H9 (cell line): Measurements from ENCODE around the gene LDLRAD4. TPM values are rescaled to one million over a fixed set of nuclear protein-coding genes. Genes with fewer than 3 reads are reported as not detected.

ENCODE experiments used
- DNase-seq: peaks from one replicate; pipeline ENCODE4 v3.0.0-alpha.2; 2017
- H2AFZ ChIP-seq: one replicate; pipeline ENCODE4 v1.6.1; 2013; ENCODE audit warnings: mild to moderate bottlenecking, low read length, control low read depth, moderate library complexity
- H2AK5ac ChIP-seq: 2 replicates; pipeline ENCODE4 v1.6.1; 2013; ENCODE audit warnings: low read length, control low read depth, mixed read lengths; ENCODE audit not compliant: insufficient read length
- H2BK120ac ChIP-seq: one replicate; pipeline ENCODE4 v1.6.1; 2013; ENCODE audit warnings: low read depth, mild to moderate bottlenecking, low read length, control low read depth, inconsistent platforms; ENCODE audit not compliant: poor library complexity, severe bottlenecking
- H2BK12ac ChIP-seq: 2 replicates; pipeline ENCODE4 v1.6.1; 2013; ENCODE audit warnings: low read length, control low read depth, mixed read lengths, low read depth; ENCODE audit not compliant: insufficient read length
- H2BK15ac ChIP-seq: 2 replicates; pipeline ENCODE4 v1.6.1; 2013; ENCODE audit warnings: low read depth, low read length, control low read depth
- H2BK20ac ChIP-seq: one replicate; pipeline ENCODE4 v1.6.1; 2013; ENCODE audit warnings: low read depth, mild to moderate bottlenecking, low read length, control low read depth, inconsistent platforms; ENCODE audit not compliant: poor library complexity, severe bottlenecking
- H2BK5ac ChIP-seq: 2 replicates; pipeline ENCODE4 v1.6.1; 2013; ENCODE audit warnings: low read length, control low read depth, mixed read lengths; ENCODE audit not compliant: insufficient read length
- H3K14ac ChIP-seq: 2 replicates; pipeline ENCODE4 v1.6.1; 2013; ENCODE audit warnings: low read length, control low read depth; ENCODE audit not compliant: insufficient read depth
- H3K18ac ChIP-seq: 2 replicates; pipeline ENCODE4 v1.6.1; 2013; ENCODE audit warnings: low read depth, mild to moderate bottlenecking, mixed read lengths, low read length, control low read depth; ENCODE audit not compliant: insufficient read length
- H3K23ac ChIP-seq: 2 replicates; pipeline ENCODE4 v1.6.1; 2013; ENCODE audit warnings: low read length, control low read depth, mixed read lengths, low read depth; ENCODE audit not compliant: insufficient read length
- H3K23me2 ChIP-seq: 2 replicates; pipeline ENCODE4 v1.6.1; 2013; ENCODE audit warnings: low read depth, mild to moderate bottlenecking, mixed read lengths, low read length, control low read depth; ENCODE audit not compliant: insufficient read length, poor library complexity, severe bottlenecking
- H3K27ac ChIP-seq: 2 replicates; pipeline ENCODE4 v1.5.1; 2013; ENCODE audit warnings: low read length, control low read depth, mixed read lengths, low read depth; ENCODE audit not compliant: insufficient read length
- H3K27me3 ChIP-seq: 2 replicates; pipeline ENCODE4 v1.6.1; 2013; ENCODE audit warnings: low read length, control low read depth, inconsistent platforms; ENCODE audit not compliant: insufficient read depth
- H3K4ac ChIP-seq: 2 replicates; pipeline ENCODE4 v1.6.1; 2013; ENCODE audit warnings: low read depth, mild to moderate bottlenecking, control low read depth, inconsistent platforms, low read length, moderate library complexity
- H3K4me1 ChIP-seq: 2 replicates; pipeline ENCODE4 v1.6.1; 2013; ENCODE audit warnings: low read length, control low read depth, inconsistent platforms; ENCODE audit not compliant: insufficient read depth
- H3K4me2 ChIP-seq: 2 replicates; pipeline ENCODE4 v1.6.1; 2013; ENCODE audit warnings: low read length, control low read depth, mixed read lengths; ENCODE audit not compliant: insufficient read length, insufficient read depth
- H3K56ac ChIP-seq: 2 replicates; pipeline ENCODE4 v1.6.1; 2013; ENCODE audit warnings: low read depth, mild to moderate bottlenecking, mixed read lengths, low read length, control low read depth; ENCODE audit not compliant: insufficient read length
- H3K79me1 ChIP-seq: 2 replicates; pipeline ENCODE4 v1.6.1; 2013; ENCODE audit warnings: low read depth, mild to moderate bottlenecking, moderate library complexity, low read length, control low read depth, inconsistent platforms; ENCODE audit not compliant: insufficient read depth, poor library complexity, severe bottlenecking
- H3K79me2 ChIP-seq: 2 replicates; pipeline ENCODE4 v1.6.1; 2013; ENCODE audit warnings: low read length, control low read depth, inconsistent platforms; ENCODE audit not compliant: insufficient read depth
- H3K9ac ChIP-seq: 2 replicates; pipeline ENCODE4 v1.6.1; 2013; ENCODE audit warnings: low read length, control low read depth, mixed read lengths; ENCODE audit not compliant: insufficient read length; ENCODE audit errors: extremely low read depth
- H3K9me3 ChIP-seq: one replicate; pipeline ENCODE4 v1.6.1; 2013; ENCODE audit warnings: low read depth, low read length, inconsistent platforms; ENCODE audit not compliant: control insufficient read depth
- H3T11ph ChIP-seq: one replicate; pipeline ENCODE4 v1.6.1; 2013; ENCODE audit warnings: mild to moderate bottlenecking, low read length, control low read depth, inconsistent platforms
- H4K20me1 ChIP-seq: one replicate; pipeline ENCODE4 v1.6.1; 2013; ENCODE audit not compliant: control insufficient read depth, insufficient read length, insufficient read depth
- H4K5ac ChIP-seq: 2 replicates; pipeline ENCODE4 v1.6.1; 2013; ENCODE audit warnings: low read depth, mild to moderate bottlenecking, mixed read lengths, low read length, control low read depth; ENCODE audit not compliant: insufficient read length
- H4K8ac ChIP-seq: replicated peaks from 2 replicates; pipeline ENCODE4 v1.6.1; 2013; ENCODE audit warnings: low read length, control low read depth, mixed read lengths, low read depth; ENCODE audit not compliant: insufficient read length
- H4K91ac ChIP-seq: 2 replicates; pipeline ENCODE4 v1.6.1; 2013; ENCODE audit warnings: low read depth, mild to moderate bottlenecking, moderate library complexity, mixed read lengths, low read length, control low read depth; ENCODE audit not compliant: insufficient read length
- H3K27ac Mint-ChIP-seq, 3 experiments: 2 replicates in 2 of 3; 3 replicates in 1 of 3; pipeline ENCODE4 v1.8.0; 2020 to 2021; ENCODE audit warnings: mixed read lengths in 3 of 3, mild to moderate bottlenecking in 1 of 3, moderate library complexity in 1 of 3
- H3K27me3 Mint-ChIP-seq: 2 replicates; pipeline ENCODE4 v1.8.0; 2021; ENCODE audit warnings: low read depth, mild to moderate bottlenecking, moderate library complexity, mixed read lengths
- H3K36me3 Mint-ChIP-seq, 3 experiments: 2 replicates in 2 of 3; 3 replicates in 1 of 3; pipeline ENCODE4 v1.8.0; 2020 to 2021; ENCODE audit warnings: low read depth in 3 of 3, mixed read lengths in 3 of 3; ENCODE audit not compliant: insufficient read depth in 1 of 3
- H3K4me1 Mint-ChIP-seq, 2 experiments: 2 replicates each; pipeline ENCODE4 v1.8.0; 2020; ENCODE audit warnings: mixed read lengths in 2 of 2
- H3K4me3 Mint-ChIP-seq, 2 experiments: 2 replicates in 1 of 2; 3 replicates in 1 of 2; pipeline ENCODE4 v1.8.0; 2020 to 2021; ENCODE audit warnings: mild to moderate bottlenecking in 2 of 2, mixed read lengths in 2 of 2, moderate library complexity in 1 of 2
- H3K9me3 Mint-ChIP-seq, 2 experiments: 2 replicates in 1 of 2; 3 replicates in 1 of 2; pipeline ENCODE4 v1.8.0; 2020; ENCODE audit warnings: mild to moderate bottlenecking in 2 of 2, mixed read lengths in 2 of 2, moderate library complexity in 1 of 2
- WGBS: extraction: QIAGEN DNeasy Blood & Tissue Kit; methylation state at CpG from one replicate; pipeline ENCODE4 v1.1.7; 2013; ENCODE audit warnings: missing lambda C conversion rate, low lambda C conversion rate, mixed read lengths; ENCODE audit not compliant: insufficient read length; ENCODE audit errors: extremely low coverage; 5-methylcytosine and 5-hydroxymethylcytosine counted together
- total RNA-seq: library from RNA; stranded (reverse); gene quantifications from 2 replicates; pipeline ENCODE4 v1.2.1, GENCODE V29; 2021
- TF ChIP-seq, protein P1 (sequence below): fragments of 200-600 bp; sonication (generic); conservative IDR thresholded peaks from 3 replicates; pipeline ENCODE4 v1.8.0; 2021; ENCODE audit warnings: antibody characterized with exemption, mild to moderate bottlenecking

Gene LDLRAD4
- total RNA-seq, 1 experiment from 2014 or later: 3.9 TPM

GRCh38 chr18:13430663-13431062 is 212.1 kb downstream of the LDLRAD4 start:
- Histone ChIP-seq H3K27ac (no peak overlapping the region), H2AK5ac (no peak overlapping the region), H2BK5ac (no peak overlapping the region), H3K4ac (no peak overlapping the region), H3K9me3 (no peaks in the 10 kb centered on the region), H3K23ac (no peak overlapping the region), H3K79me1 (no peaks in the 10 kb centered on the region), H3K79me2 (no peaks in the 10 kb centered on the region), H3K9ac (no peak overlapping the region), H4K8ac (no peak overlapping the region), H2BK12ac (no peak overlapping the region), H3K23me2 (no peaks in the 10 kb centered on the region), H2BK120ac (no peak overlapping the region), H2BK15ac (no peak overlapping the region), H3K4me1 (peaks cover 2% of the 10 kb centered on the region; the same call in 1 of the 2 replicates), H3K18ac (no peak overlapping the region), H3K14ac (no peak overlapping the region), H3K4me2 (no peak overlapping the region), H3K27me3 (no peaks in the 10 kb centered on the region), H2AFZ (no peak overlapping the region), H4K5ac (no peak overlapping the region), H4K91ac (no peak overlapping the region), H3T11ph (no peak overlapping the region), H4K20me1 (no peaks in the 10 kb centered on the region), H2BK20ac (no peak overlapping the region), H3K56ac (no peak overlapping the region)
- Mint-ChIP-seq H3K27me3 (no peaks in the 10 kb centered on the region), H3K4me3 (no peak overlapping the region), H3K27ac (no peak overlapping the region), H3K9me3 (no peaks in the 10 kb centered on the region), H3K4me1 (peaks cover 11 to 35% of the 10 kb centered on the region in 2 experiments), H3K36me3 (no peaks in the 10 kb centered on the region; a peak in 1 of 7 replicates)
- WGBS: no CpG with 5 or more reads among the region's 4 CpGs
- DNase-seq: no peak
- TF ChIP-seq, protein P1, sequence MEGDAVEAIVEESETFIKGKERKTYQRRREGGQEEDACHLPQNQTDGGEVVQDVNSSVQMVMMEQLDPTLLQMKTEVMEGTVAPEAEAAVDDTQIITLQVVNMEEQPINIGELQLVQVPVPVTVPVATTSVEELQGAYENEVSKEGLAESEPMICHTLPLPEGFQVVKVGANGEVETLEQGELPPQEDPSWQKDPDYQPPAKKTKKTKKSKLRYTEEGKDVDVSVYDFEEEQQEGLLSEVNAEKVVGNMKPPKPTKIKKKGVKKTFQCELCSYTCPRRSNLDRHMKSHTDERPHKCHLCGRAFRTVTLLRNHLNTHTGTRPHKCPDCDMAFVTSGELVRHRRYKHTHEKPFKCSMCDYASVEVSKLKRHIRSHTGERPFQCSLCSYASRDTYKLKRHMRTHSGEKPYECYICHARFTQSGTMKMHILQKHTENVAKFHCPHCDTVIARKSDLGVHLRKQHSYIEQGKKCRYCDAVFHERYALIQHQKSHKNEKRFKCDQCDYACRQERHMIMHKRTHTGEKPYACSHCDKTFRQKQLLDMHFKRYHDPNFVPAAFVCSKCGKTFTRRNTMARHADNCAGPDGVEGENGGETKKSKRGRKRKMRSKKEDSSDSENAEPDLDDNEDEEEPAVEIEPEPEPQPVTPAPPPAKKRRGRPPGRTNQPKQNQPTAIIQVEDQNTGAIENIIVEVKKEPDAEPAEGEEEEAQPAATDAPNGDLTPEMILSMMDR: no peak
